GM19438 (cell line): ENCODE measurements around the gene CYBRD1.
A peak's percentile ranks its signal among the peaks of the same experiment; 100 is the strongest.

Source experiments
- ATAC-seq: cut with Tn5 transposase; IDR thresholded peaks from one replicate; pipeline ENCODE4 v1.9.1; 2021; ENCODE audit warnings: low read depth; ENCODE audit not compliant: unreplicated experiment

The CYBRD1 gene

DNA sequence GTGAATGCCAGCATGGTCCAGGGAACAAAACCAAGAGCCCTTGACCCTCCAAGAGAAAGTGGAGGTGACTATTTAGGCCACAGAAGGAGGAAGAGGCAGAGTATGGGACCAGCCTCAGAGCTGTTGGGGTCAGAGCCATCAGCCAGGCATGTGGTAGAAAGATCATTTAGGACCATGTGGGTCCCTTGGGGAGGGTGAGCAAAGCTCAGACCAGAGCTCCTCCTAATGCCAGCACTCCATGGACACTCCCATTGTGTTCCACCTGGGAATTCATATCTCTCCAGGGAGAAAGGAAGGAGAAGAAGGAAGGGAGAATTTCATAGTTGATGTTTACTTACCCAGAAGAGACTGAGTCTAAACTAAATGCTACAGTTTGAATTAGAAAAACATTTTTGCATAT is 73.2 kb downstream of the CYBRD1 start:
- ATAC-seq: no peak

DNA sequence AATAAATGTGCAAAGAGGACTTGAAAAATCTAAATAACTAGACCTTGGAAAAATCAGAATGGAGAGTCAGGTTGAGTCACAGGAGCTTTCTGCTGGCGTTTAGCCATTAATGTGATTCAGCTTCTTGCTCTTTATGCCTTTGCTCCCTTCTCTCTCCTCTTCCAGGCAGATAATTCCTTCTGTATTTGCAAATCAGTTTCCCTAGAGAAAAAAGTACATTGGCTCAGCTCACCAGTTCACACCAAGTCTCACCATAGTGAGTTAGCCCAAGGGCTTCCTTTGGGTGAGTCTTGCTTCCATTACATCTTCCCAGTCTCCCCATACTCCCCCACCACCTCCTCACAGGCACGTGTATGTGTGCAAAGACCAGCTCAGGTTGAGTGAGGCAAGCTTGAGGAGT is 73.6 kb downstream of the CYBRD1 start:
- no peak for ATAC-seq

- peak; percentile 91 for ATAC-seq
Measured at GRCh38 chr2:171598713-171599319, 76.5 kb downstream of the CYBRD1 start.

DNA sequence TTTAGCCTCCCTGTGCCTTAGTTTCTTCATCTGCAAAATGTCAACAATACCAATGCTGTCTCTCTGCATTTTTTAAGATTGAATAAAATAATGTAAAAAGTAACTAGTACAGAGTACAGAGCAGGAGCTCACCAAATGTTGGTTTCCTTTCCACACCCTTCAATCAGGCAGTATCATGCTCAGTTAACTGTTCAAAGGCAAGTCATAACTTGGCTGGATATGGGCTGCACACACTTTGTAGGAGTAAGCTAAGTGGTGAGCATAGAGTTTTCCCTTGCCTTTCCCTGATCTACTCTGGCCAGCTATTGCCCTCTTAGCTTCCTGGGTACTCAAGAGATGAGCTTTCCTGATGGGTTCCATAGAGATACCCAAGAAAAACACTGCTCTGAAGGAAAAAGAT is 77.9 kb downstream of the CYBRD1 start:
- no peak for ATAC-seq

GRCh38 chr2:171602352-171602751 is 80.1 kb downstream of the CYBRD1 start:
- ATAC-seq: no peak
